Activated CD8-positive, alpha-beta T cell treated with anti-CD3 and anti-CD28 coated beads for 36 hours (primary cell): ENCODE data around the gene CYB561D2. TPM values are rescaled to one million over a fixed set of nuclear protein-coding genes. Genes with fewer than 3 reads are reported as not detected.

Experiments
- ATAC-seq: fragments of 200-7000 bp; cut with Tn5 transposase; one replicate; pipeline ENCODE4 v1.10.0; 2021; ENCODE audit warnings: mild to moderate bottlenecking, moderate library complexity
- CTCF ChIA-PET: fragments of 350-600 bp; sonication (Branson Sonifier 250); formaldehyde crosslinking; loops from one replicate; lab custom pipeline; 2021; ENCODE audit warnings: antibody characterized with exemption; lab: Charles Lee
- POLR2A ChIA-PET: fragments of 350-600 bp; sonication (Branson Sonifier 250); formaldehyde crosslinking; loops from one replicate; lab custom pipeline; 2021; ENCODE audit warnings: antibody characterized with exemption; lab: Charles Lee
- DNase-seq: peaks from one replicate; pipeline ENCODE4 v3.0.0-alpha.2; 2020
- H3K27ac Mint-ChIP-seq: one replicate; pipeline ENCODE4 v1.8.0; 2021; ENCODE audit warnings: mild to moderate bottlenecking, mixed read lengths
- H3K27me3 Mint-ChIP-seq: one replicate; pipeline ENCODE4 v1.8.0; 2021; ENCODE audit warnings: mixed read lengths
- H3K36me3 Mint-ChIP-seq: one replicate; pipeline ENCODE4 v1.8.0; 2021; ENCODE audit warnings: low read depth, mixed read lengths
- H3K4me1 Mint-ChIP-seq: one replicate; pipeline ENCODE4 v1.8.0; 2021; ENCODE audit warnings: low read depth, mixed read lengths
- H3K4me3 Mint-ChIP-seq: one replicate; pipeline ENCODE4 v1.8.0; 2021; ENCODE audit warnings: mild to moderate bottlenecking, moderate library complexity, mixed read lengths
- H3K9me3 Mint-ChIP-seq: one replicate; pipeline ENCODE4 v1.8.0; 2021; ENCODE audit warnings: mixed read lengths
- intact Hi-C: fragments of 100-400 bp; cut with micrococcal nuclease; formaldehyde crosslinking; loops from one replicate; pipeline ENCODE4 v1.10.0; 2022
- total RNA-seq, 2 experiments: library from RNA; stranded (reverse); gene quantifications; one replicate each; pipeline ENCODE4 v1.2.3, GENCODE V29; 2021
- TF ChIP-seq, protein P1 (sequence below): fragments of 200-600 bp; IDR thresholded peaks from one replicate; pipeline ENCODE4 v1.8.0; 2022; ENCODE audit warnings: antibody characterized with exemption, mild to moderate bottlenecking

CYB561D2 gene
- total RNA-seq, 2 experiments from 2014 or later: 17.1 to 18.2 TPM

DNA sequence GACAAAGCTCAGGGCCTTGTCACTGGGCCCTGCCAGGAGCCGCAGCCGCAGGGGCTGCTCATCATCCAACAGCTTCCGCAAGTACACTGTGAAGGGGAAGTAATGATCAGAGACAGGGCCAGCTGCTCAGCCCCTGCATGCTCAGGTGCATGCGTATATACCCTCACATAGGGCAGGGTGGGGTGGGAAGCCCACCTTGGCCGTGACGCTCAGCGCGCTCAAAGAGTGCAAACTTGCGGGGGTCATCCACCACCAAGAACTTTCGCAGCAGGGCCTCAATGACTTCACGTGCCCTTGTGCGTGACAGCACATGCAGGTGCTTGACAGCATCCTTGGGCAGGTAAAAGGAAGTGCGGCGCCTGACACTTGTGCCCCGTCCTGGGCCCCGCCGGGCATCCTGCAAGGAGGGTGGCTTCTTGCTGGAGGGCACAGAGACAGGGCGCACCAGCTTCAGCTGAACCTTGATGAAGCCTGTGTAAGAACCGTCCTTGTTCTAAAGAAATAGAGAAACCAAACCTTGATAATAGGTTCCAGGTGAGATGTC is 19.2 kb upstream of the CYB561D2 start:
- TF ChIP-seq, protein P1, sequence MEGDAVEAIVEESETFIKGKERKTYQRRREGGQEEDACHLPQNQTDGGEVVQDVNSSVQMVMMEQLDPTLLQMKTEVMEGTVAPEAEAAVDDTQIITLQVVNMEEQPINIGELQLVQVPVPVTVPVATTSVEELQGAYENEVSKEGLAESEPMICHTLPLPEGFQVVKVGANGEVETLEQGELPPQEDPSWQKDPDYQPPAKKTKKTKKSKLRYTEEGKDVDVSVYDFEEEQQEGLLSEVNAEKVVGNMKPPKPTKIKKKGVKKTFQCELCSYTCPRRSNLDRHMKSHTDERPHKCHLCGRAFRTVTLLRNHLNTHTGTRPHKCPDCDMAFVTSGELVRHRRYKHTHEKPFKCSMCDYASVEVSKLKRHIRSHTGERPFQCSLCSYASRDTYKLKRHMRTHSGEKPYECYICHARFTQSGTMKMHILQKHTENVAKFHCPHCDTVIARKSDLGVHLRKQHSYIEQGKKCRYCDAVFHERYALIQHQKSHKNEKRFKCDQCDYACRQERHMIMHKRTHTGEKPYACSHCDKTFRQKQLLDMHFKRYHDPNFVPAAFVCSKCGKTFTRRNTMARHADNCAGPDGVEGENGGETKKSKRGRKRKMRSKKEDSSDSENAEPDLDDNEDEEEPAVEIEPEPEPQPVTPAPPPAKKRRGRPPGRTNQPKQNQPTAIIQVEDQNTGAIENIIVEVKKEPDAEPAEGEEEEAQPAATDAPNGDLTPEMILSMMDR: no peak
- DNase-seq (no peak), ATAC-seq (no peak)
- Mint-ChIP-seq H3K4me1 (peaks cover 40% of the 10 kb centered on the region), H3K9me3 (no peaks in the 10 kb centered on the region), H3K27me3 (no peaks in the 10 kb centered on the region), H3K27ac (no peak overlapping the region), H3K36me3 (peaks cover 60% of the 10 kb centered on the region), H3K4me3 (no peak overlapping the region)
- intact Hi-C loops: no loop called here
- CTCF ChIA-PET: no interaction called here
- POLR2A ChIA-PET: interaction anchor here (0.6 to 10.9 kb wide), 5 partner anchors 9 to 257 kb away, joined by 3 to 126 read pairs (median 5); partner anchors contain the start of genes HYAL2, HYAL3, NAA80 and RASSF1

DNA sequence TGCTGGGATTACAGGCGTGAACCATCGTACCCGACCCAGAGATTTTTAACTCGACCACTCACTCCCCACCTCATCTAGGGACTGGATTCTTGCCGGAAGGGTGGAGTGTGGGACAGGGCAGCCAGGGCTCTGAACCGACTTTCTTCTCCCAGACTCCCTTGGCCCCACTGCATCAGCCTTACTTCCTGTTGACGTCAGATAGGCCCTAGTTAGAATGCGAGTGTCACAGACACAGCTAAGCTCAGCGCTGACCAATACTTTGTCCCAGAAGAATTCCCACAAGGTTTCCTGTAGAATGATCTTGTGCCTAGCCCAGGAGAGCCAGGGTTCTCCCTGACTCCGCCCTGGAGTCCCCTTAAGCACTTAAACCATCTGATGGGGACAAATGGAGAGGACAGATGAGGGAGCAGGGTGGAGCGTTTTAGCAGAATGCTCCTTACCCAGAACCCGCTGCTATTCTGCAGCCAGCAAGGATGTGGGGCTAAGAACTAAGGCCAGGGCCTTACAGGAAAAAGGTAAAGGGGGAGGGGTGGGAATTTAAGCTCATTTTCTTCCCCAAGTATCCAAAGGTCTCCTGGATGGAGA is 16.8 kb upstream of the CYB561D2 start:
- ChIA-PET POLR2A (interaction anchor here (0.7 to 12.3 kb wide), 3 partner anchors 14 to 35 kb away, joined by 3 to 137 read pairs (median 126); partner anchors contain the start of genes CYB561D2, HYAL2, HYAL3 and NAA80), CTCF (interaction anchor here (1.4 to 6.1 kb wide), 3 partner anchors 10 to 108 kb away, joined by 3 to 40 read pairs (median 8); partner anchors contain the start of gene HYAL2)
- H3K36me3 Mint-ChIP-seq: peaks cover 74% of the 10 kb centered on the region
- TF ChIP-seq, protein P1: no peak
- peak overlapping the region; percentile 88 for H3K4me3 Mint-ChIP-seq
- DNase-seq (no peak), ATAC-seq (no peak)
- no peaks in the 10 kb centered on the region for H3K27me3 Mint-ChIP-seq
- intact Hi-C loops: no loop called here
- no peaks in the 10 kb centered on the region for H3K9me3 Mint-ChIP-seq
- peaks cover 32% of the 10 kb centered on the region for H3K4me1 Mint-ChIP-seq
- H3K27ac Mint-ChIP-seq: peak overlapping the region; percentile 91

DNA sequence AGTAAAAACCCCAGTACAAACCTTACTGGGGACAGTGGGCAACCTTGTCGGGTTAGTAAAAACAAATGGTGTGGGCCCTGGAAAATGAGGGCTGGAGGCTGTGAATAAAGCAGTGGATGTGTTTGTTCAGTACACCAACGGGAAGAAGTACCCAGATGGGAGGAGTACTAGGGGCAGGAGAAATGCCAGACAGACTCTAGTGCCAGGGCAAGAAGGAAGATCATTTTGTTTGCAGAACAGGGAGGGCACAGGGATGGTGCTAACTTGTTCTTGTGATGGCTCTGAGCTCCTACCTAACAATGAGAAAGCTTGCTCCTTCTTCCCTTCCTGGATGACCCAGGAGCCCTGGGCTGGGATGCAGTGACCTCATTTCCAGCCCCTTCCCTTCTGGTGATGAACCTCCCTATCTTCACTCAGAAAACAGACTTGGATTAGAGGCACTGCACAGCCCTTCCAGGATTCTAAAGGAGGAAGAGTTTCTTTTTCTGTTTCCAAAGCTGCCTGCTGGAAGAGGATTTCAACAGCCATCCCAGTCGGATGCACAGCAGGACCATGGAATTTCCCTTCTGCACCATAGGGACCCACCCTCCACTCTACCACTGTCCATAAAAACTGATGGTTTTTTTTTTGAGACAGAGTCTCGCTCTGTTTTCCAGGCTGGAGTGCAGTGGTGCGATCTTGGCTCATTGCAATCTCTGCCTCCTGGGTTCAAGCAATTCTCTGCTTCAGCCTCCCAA is 16.2 kb upstream of the CYB561D2 start:
- H3K36me3 Mint-ChIP-seq: peaks cover 80% of the 10 kb centered on the region
- CTCF ChIA-PET: interaction anchor here (1.4 to 6.1 kb wide), 3 partner anchors 11 to 109 kb away, joined by 3 to 40 read pairs (median 8); partner anchors contain the start of gene HYAL2
- TF ChIP-seq, protein P1: no peak
- peak overlapping the region; percentile 91 for H3K27ac Mint-ChIP-seq
- no peak for DNase-seq
- POLR2A ChIA-PET: interaction anchor here (0.6 to 12.3 kb wide), 5 partner anchors 14 to 67 kb away, joined by 3 to 137 read pairs (median 4); partner anchors contain the start of genes CYB561D2, HYAL2, HYAL3 and NAA80
- peak overlapping the region; percentile 88 for H3K4me3 Mint-ChIP-seq
- ATAC-seq: no peak
- intact Hi-C loops: no loop called here
- H3K27me3 Mint-ChIP-seq: no peaks in the 10 kb centered on the region
- H3K4me1 Mint-ChIP-seq: peaks cover 36% of the 10 kb centered on the region
- no peaks in the 10 kb centered on the region for H3K9me3 Mint-ChIP-seq

DNA sequence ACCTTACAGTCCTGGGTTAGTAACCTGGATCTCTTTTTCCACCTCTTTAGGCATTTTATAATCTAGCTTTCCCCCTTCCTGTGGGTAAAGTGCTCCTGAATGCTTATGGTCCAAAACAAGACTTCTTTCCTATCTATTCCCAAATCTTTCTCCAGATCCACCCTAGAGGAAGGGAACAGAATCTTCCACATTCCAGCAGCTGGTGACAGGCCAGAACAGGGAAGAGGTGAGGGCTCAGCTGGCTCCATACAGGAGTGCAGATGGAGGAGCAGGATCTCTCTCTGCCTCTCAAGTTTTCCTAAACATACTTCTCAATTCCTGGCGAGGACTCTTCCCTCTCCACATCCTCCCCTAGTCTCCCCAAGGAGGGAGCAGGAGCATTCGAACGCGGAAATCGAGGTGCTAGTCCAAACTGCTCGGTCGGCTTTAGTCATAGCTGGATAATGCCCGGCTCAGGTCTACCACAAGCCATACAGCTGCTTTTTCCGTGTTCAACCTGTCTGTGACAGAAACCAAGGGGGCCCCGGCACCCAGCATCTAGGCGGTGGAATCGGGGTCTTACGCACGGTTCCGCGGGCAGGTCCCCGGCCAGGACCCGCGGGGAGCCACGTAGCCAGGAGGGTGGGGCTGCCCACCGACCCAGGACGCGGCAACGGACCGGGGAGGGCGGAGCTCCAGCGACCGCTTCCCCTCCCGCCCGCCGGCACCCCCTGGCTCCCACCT is 14.0 kb upstream of the CYB561D2 start:
- no peaks in the 10 kb centered on the region for H3K27me3 Mint-ChIP-seq

More for the DNA sequence above, 14.0 kb upstream of the CYB561D2 start:
- peaks cover 44% of the 10 kb centered on the region for H3K4me1 Mint-ChIP-seq
- ChIA-PET POLR2A (interaction anchor here (0.6 to 12.3 kb wide), 22 partner anchors 8 to 1055 kb away, joined by 3 to 137 read pairs (median 6); partner anchors contain the start of genes C3orf18, CISH, CYB561D2 and GNAI2), CTCF (interaction anchor here (0.9 to 6.1 kb wide), 15 partner anchors 9 to 275 kb away, joined by 3 to 40 read pairs (median 4); partner anchors contain the start of genes CISH, CYB561D2, HYAL2 and HYAL3)
- peak overlapping the region; percentile 91 for H3K27ac Mint-ChIP-seq
- H3K36me3 Mint-ChIP-seq: peaks cover 72% of the 10 kb centered on the region
- peak overlapping the region; percentile 88 for H3K4me3 Mint-ChIP-seq
- ATAC-seq (peak; percentile 21), DNase-seq (peak; percentile 78)
- intact Hi-C loops: no loop called here
- H3K9me3 Mint-ChIP-seq: no peaks in the 10 kb centered on the region
- TF ChIP-seq, protein P1: no peak
